ENCODE measurements around the gene TTLL11.

DNA sequence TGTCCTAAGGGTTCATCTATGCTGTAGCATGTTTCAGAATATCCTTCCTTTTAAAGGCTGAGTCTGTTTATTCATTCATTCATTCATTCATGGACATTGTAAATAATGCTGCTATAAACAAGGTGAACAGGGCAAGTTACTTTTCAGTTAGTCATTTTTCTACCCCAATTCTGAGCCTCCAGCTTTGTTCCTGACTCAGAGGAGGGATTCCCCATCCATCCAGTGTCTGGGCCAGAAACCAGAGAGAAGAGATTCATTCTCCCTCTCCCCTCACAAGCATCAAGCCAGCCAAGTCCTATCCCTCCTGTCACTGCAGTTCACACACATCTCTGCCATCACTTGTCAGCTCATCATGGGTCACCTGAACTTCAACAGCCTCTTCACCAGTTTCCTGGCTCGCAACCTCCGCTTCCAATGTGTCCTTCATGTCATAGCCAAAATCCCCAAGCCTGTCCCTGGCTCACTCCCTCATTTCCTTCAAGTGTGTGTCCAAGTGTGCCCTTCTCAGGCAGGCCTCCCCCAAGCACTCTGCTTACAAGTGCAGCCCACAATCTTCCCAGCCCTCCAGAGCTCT, 203.0 kb downstream of the TTLL11 start:
- TF ChIP-seq EP300 (IDR thresholded peaks at IDR 0.05; ENCODE audit: borderline replicate concordance) (no peak), TEAD4 (IDR thresholded peaks at IDR 0.05) (no peak), EGR1 (IDR thresholded peaks at IDR 0.05) (no peak), FOXM1 (IDR thresholded peaks at IDR 0.05; ENCODE audit: borderline replicate concordance, low read depth) (no peak), TAF1 (IDR thresholded peaks at IDR 0.05; ENCODE audit: low read depth) (no peak), YY1 (IDR thresholded peaks at IDR 0.05; ENCODE audit: low read depth) (no peak), CREB1 (IDR thresholded peaks at IDR 0.05; ENCODE audit: low read depth) (no peak), RAD21 (IDR thresholded peaks at IDR 0.05; ENCODE audit: low read depth) (no peak)
- TF ChIP-seq, protein P1, sequence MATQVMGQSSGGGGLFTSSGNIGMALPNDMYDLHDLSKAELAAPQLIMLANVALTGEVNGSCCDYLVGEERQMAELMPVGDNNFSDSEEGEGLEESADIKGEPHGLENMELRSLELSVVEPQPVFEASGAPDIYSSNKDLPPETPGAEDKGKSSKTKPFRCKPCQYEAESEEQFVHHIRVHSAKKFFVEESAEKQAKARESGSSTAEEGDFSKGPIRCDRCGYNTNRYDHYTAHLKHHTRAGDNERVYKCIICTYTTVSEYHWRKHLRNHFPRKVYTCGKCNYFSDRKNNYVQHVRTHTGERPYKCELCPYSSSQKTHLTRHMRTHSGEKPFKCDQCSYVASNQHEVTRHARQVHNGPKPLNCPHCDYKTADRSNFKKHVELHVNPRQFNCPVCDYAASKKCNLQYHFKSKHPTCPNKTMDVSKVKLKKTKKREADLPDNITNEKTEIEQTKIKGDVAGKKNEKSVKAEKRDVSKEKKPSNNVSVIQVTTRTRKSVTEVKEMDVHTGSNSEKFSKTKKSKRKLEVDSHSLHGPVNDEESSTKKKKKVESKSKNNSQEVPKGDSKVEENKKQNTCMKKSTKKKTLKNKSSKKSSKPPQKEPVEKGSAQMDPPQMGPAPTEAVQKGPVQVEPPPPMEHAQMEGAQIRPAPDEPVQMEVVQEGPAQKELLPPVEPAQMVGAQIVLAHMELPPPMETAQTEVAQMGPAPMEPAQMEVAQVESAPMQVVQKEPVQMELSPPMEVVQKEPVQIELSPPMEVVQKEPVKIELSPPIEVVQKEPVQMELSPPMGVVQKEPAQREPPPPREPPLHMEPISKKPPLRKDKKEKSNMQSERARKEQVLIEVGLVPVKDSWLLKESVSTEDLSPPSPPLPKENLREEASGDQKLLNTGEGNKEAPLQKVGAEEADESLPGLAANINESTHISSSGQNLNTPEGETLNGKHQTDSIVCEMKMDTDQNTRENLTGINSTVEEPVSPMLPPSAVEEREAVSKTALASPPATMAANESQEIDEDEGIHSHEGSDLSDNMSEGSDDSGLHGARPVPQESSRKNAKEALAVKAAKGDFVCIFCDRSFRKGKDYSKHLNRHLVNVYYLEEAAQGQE (IDR thresholded peaks at IDR 0.05; ENCODE audit: low read depth): no peak
- TF ChIP-seq, protein P2, sequence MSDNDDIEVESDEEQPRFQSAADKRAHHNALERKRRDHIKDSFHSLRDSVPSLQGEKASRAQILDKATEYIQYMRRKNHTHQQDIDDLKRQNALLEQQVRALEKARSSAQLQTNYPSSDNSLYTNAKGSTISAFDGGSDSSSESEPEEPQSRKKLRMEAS (IDR thresholded peaks at IDR 0.05): no peak
- TF ChIP-seq, protein P3, sequence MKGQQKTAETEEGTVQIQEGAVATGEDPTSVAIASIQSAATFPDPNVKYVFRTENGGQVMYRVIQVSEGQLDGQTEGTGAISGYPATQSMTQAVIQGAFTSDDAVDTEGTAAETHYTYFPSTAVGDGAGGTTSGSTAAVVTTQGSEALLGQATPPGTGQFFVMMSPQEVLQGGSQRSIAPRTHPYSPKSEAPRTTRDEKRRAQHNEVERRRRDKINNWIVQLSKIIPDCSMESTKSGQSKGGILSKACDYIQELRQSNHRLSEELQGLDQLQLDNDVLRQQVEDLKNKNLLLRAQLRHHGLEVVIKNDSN (IDR thresholded peaks at IDR 0.05): no peak

Measured in Ishikawa (cell line).